ENCODE data around the gene MRPL42.

- TF ChIP-seq CTCF (conservative IDR thresholded peaks at IDR 0.05), result no peak
- no peak for TF ChIP-seq EZH2 (IDR thresholded peaks at IDR 0.05; ENCODE audit: low read depth)
Measured at GRCh38 chr12:93519859-93520258, 52.5 kb downstream of the MRPL42 start.

Data from PC-9 (cell line).